Chondrocyte (in vitro differentiated cells): ENCODE data around the gene URAD. TPM values are rescaled to one million over a fixed set of nuclear protein-coding genes. Genes with fewer than 3 reads are reported as not detected.
"Not testable (repeated sequence)": the region's sequence is repeated elsewhere in the genome, so short reads cannot be mapped to it uniquely, and the experiment has no call there.

Experiments
- DNase-seq: peaks from one replicate; pipeline ENCODE4 v3.0.0; 2021; ENCODE audit warnings: mixed read lengths, low spot score
- H3K27ac Mint-ChIP-seq: one replicate; pipeline ENCODE4 v1.8.0; 2021; ENCODE audit warnings: mild to moderate bottlenecking, moderate library complexity, mixed read lengths; ENCODE audit not compliant: unreplicated experiment
- H3K27me3 Mint-ChIP-seq: 2 replicates; pipeline ENCODE4 v1.8.0; 2021; ENCODE audit warnings: low read depth, mixed read lengths
- H3K36me3 Mint-ChIP-seq: 2 replicates; pipeline ENCODE4 v1.8.0; 2021; ENCODE audit warnings: low read depth, mixed read lengths
- H3K4me1 Mint-ChIP-seq: 2 replicates; pipeline ENCODE4 v1.8.0; 2021; ENCODE audit warnings: low read depth, mild to moderate bottlenecking, mixed read lengths
- H3K4me3 Mint-ChIP-seq: one replicate; pipeline ENCODE4 v1.8.0; 2021; ENCODE audit warnings: mild to moderate bottlenecking, moderate library complexity, mixed read lengths; ENCODE audit not compliant: unreplicated experiment
- H3K9me3 Mint-ChIP-seq: 2 replicates; pipeline ENCODE4 v1.8.0; 2021; ENCODE audit warnings: low read depth, mixed read lengths
- CTCF ChIP-seq: fragments of 200-600 bp; sonication (generic); IDR thresholded peaks from 2 replicates; pipeline ENCODE4 v1.5.0; 2021; ENCODE audit warnings: antibody characterized with exemption, mild to moderate bottlenecking, moderate library complexity
- long read RNA-seq: library from polyadenylated mRNA; stranded (forward); transcript quantifications from one replicate; pipeline ENCODE4 v2.0.0, GENCODE V29; 2021
- total RNA-seq: library from RNA; stranded (reverse); gene quantifications from 3 replicates; pipeline ENCODE4 v1.2.1, GENCODE V29; 2021

The URAD gene, protein sequence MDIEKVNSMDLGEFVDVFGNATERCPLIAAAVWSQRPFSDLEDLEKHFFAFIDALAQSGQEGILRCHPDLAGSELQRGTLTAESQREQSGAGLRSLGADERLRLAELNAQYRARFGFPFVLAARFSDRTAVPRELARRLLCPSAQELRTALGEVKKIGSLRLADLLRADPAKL
- not detected in 3 replicates for total RNA-seq
- long read RNA-seq = 0 reads

DNA sequence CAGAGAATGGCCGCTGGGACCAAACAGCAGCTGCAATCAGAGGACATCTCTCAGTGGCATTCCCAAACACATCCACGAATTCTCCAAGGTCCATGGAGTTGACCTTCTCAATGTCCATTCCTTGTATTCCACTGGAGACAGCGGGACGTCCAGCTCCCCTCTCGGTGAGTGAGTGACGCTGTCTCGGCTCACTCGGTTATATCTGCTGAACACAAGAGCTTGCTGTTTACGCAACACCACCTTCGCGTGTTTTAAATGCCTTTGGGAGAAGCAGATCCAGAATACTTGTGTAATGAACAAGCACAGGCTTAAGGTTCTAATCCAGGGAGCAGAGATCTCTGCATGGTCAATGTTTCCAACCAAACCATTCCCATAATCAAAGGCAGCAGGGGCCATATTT is at the start of gene URAD:
URAD (minus strand) TSS at position 174 of the 400 bp plus-strand sequence; CDS start at position 118, 56 bp downstream.
- no peaks in the 10 kb centered on the region for H3K9me3 Mint-ChIP-seq
- H3K36me3 Mint-ChIP-seq = no peaks in the 10 kb centered on the region
- no peak for DNase-seq
- no peak within 1 kb of the TSS for H3K4me3 Mint-ChIP-seq
- no peak for TF ChIP-seq CTCF
- peaks cover 57% of the 10 kb centered on the region for H3K27me3 Mint-ChIP-seq
- no peaks in the 10 kb centered on the region for H3K4me1 Mint-ChIP-seq
- H3K27ac Mint-ChIP-seq = no peak within 1 kb of the TSS

DNA sequence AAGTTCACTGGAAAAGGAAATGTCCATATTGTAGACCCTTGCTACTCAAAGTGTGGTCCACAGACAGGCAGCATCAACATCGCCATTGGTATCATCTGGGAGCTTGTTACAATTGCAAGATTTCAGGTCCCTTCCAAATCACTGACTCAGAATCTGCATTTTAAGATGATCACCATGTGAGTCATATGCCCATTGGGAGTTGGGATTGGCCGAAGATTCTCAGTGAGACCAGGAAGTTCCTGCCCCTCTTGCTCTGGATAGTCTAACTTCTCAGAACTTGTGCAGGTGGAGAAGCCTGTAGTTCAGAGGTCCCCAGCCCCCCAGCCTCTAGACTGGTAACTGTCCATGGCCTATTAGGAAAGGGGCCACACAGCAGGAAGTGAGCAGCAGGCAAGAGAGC is 48.9 kb upstream of the URAD start:
- Mint-ChIP-seq H3K4me3 (no peak overlapping the region), H3K27me3 (peaks cover 46% of the 10 kb centered on the region), H3K36me3 (peaks cover 4% of the 10 kb centered on the region), H3K9me3 (no peaks in the 10 kb centered on the region), H3K27ac (no peak overlapping the region), H3K4me1 (no peaks in the 10 kb centered on the region)
- no peak for TF ChIP-seq CTCF
- no peak for DNase-seq

GRCh38 chr13:28035146-28035782 is 46.8 kb upstream of the URAD start:
- Mint-ChIP-seq H3K4me3 (no peak overlapping the region), H3K9me3 (no peaks in the 10 kb centered on the region), H3K27me3 (peaks cover 45% of the 10 kb centered on the region), H3K36me3 (peaks cover 4% of the 10 kb centered on the region), H3K4me1 (no peaks in the 10 kb centered on the region), H3K27ac (no peak overlapping the region)
- no peak for TF ChIP-seq CTCF
- DNase-seq = no peak

GRCh38 chr13:28033894-28034655 is 45.6 kb upstream of the URAD start:
- TF ChIP-seq CTCF = no peak
- no peak for DNase-seq
- Mint-ChIP-seq H3K36me3 (peaks cover 1% of the 10 kb centered on the region), H3K27me3 (peaks cover 41% of the 10 kb centered on the region), H3K4me1 (no peaks in the 10 kb centered on the region), H3K4me3 (no peak overlapping the region), H3K9me3 (no peaks in the 10 kb centered on the region), H3K27ac (no peak overlapping the region)

DNA sequence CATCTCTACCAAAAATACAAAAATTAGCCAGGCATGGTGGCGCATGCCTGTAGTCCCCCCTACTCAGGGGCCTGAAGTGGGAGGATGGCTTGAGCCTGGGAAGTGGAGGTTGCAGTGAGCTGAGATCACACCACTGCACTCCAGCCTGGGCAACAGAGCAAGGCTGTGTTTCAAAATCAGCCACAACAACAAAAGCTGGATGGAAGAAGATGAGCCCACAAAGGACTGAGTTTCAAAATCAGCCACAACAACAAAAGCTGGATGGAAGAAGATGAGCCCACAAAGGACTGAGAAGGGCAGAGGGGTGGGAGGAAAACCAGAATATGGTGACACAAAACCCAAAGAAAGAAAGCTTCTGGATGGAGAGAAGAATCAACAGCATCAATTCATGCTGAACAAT is 43.9 kb upstream of the URAD start:
- peaks cover 45% of the 10 kb centered on the region for H3K27me3 Mint-ChIP-seq
- H3K36me3 Mint-ChIP-seq, H3K27ac Mint-ChIP-seq, H3K9me3 Mint-ChIP-seq, DNase-seq, H3K4me1 Mint-ChIP-seq, H3K4me3 Mint-ChIP-seq: not testable (repeated sequence)
